ENCODE measurements around the gene EMC9. TPM values are rescaled to one million over a fixed set of nuclear protein-coding genes. Genes with fewer than 3 reads are reported as not detected.

EMC9 gene
- total and polyA plus RNA-seq, 2 of the 8 experiments (the other 6 are each of a cell fraction or from before 2014, with no cell fraction given): 38.4 to 47.2 TPM

- Histone ChIP-seq H2AFZ (ENCODE audit: low read length) (no peak overlapping the region), H3K9ac (replicated peaks in 1 of 4; ENCODE audit: extremely low read depth in 1 of 4, low read depth in 3 of 4, low read length in 3 of 4) (no peak overlapping the region), H3K56ac (replicated peaks; ENCODE audit: insufficient read length, low read depth, low read length) (no peak overlapping the region), H3K27me3 (replicated peaks in 1 of 4; ENCODE audit: control insufficient read depth in 3 of 4, extremely low read depth in 1 of 4, insufficient read depth in 3 of 4, low read length in 3 of 4) (no peaks in the 10 kb centered on the region), H4K8ac (ENCODE audit: extremely low read depth, insufficient read depth, low read length) (no peak overlapping the region), H4K5ac (ENCODE audit: insufficient read length, low read depth, low read length) (no peak overlapping the region), H3K23ac (ENCODE audit: insufficient read length) (no peak overlapping the region), H3K4me1 (replicated peaks in 1 of 4; ENCODE audit: control insufficient read depth in 3 of 4, insufficient read depth in 4 of 4, low read length in 3 of 4) (no peaks in the 10 kb centered on the region), H3K4me2 (ENCODE audit: insufficient read depth in 1 of 2, low read depth in 2 of 2, low read length in 2 of 2) (no peak overlapping the region), H3K23me2 (ENCODE audit: low read depth, low read length) (no peaks in the 10 kb centered on the region), H3K27ac (ENCODE audit: low read depth, low read length) (no peak overlapping the region), H2BK12ac (ENCODE audit: low read depth, low read length) (no peak overlapping the region), H4K91ac (replicated peaks; ENCODE audit: insufficient read length, low read length) (no peak overlapping the region), H2BK20ac (ENCODE audit: low read length) (no peak overlapping the region), H2BK120ac (replicated peaks; ENCODE audit: low read depth, low read length) (no peak overlapping the region), H3K79me2 (ENCODE audit: control insufficient read depth in 1 of 2, insufficient read depth in 2 of 2, low read length in 2 of 2) (no peaks in the 10 kb centered on the region), H3K14ac (ENCODE audit: insufficient read length) (no peak overlapping the region), H3K9me3 (ENCODE audit: insufficient read depth in 2 of 2, low read depth in 1 of 2, low read length in 1 of 2) (no peaks in the 10 kb centered on the region), H3K79me1 (ENCODE audit: low read depth, low read length) (0 out of 2 replicates have a peak, but pooled peaks cover 2% of the 10 kb centered on the region), H2BK15ac (ENCODE audit: low read length) (no peak overlapping the region), H4K20me1 (replicated peaks in 1 of 2; ENCODE audit: control insufficient read depth in 1 of 2, insufficient read depth in 2 of 2, low read length in 2 of 2) (peaks cover 2 to 15% of the 10 kb centered on the region in 2 experiments), H2AK5ac (ENCODE audit: low read depth, low read length) (no peak overlapping the region), H3K18ac (ENCODE audit: extremely low read depth, low read length) (no peak overlapping the region), H2BK5ac (ENCODE audit: low read depth, low read length) (no peak overlapping the region), H3K36me3 (ENCODE audit: control insufficient read depth in 2 of 4, insufficient read depth in 4 of 4, low read length in 3 of 4) (peaks cover 14 to 49% (median 41%) of the 10 kb centered on the region in 4 experiments), H3K4ac (replicated peaks; ENCODE audit: insufficient read length, low read depth, low read length) (no peak overlapping the region), H3K4me3 (ENCODE audit: extremely low read depth in 1 of 4, insufficient read depth in 2 of 4, low read depth in 3 of 4, low read length in 4 of 4) (no peak overlapping the region)
- ChIA-PET POLR2A (ENCODE audit: partially characterized antibody) (interaction anchor here (0.6 to 10.7 kb wide), 20 partner anchors 9 to 575 kb away, joined by 3 to 158 read pairs (median 4); partner anchors contain the start of genes CHMP4A, IPO4, IRF9 and LTB4R2), CTCF (ENCODE audit: partially characterized antibody) (interaction anchor here (1.1 kb wide), 2 partner anchors 18 to 64 kb away, joined by 3 to 4 read pairs; partner anchors contain the start of gene IRF9)
- no peak for DNase-seq (ENCODE audit: low read depth in 1 of 2, low spot score in 2 of 2)
- no peak for FAIRE-seq
- WGBS, 2 experiments (ENCODE audit: extremely low coverage in 1 of 2, insufficient coverage in 1 of 2, insufficient read length in 1 of 2, insufficient replicate concordance in 2 of 2, low coverage in 1 of 2, low lambda C conversion rate in 2 of 2, missing lambda C conversion rate in 1 of 2): 84% methylated on average over 12 of the region's 12 CpGs; no CpG with 5 or more reads in 1 of the 2 experiments
- TF ChIP-seq EP300 (IDR thresholded peaks at IDR 0.05; ENCODE audit: borderline replicate concordance in 1 of 2, low read depth in 2 of 2, low read length in 2 of 2) (no peak), POU5F1 (IDR thresholded peaks at IDR 0.05; ENCODE audit: low read depth, low read length) (no peak), GABPA (IDR thresholded peaks at IDR 0.05; ENCODE audit: borderline replicate concordance, insufficient read depth, low read length) (no peak), CHD1 (IDR thresholded peaks at IDR 0.05; ENCODE audit: low read depth, low read length) (no peak), POLR2A (IDR thresholded peaks at IDR 0.05; ENCODE audit: control extremely low read depth in 1 of 2, low read depth in 2 of 2, low read length in 2 of 2) (no peak; a peak in 1 of 3 replicates), BRCA1 (IDR thresholded peaks at IDR 0.05; ENCODE audit: low read depth, low read length) (no peak), USF2 (IDR thresholded peaks at IDR 0.05; ENCODE audit: low read length) (no peak)
- TF ChIP-seq, protein P1, sequence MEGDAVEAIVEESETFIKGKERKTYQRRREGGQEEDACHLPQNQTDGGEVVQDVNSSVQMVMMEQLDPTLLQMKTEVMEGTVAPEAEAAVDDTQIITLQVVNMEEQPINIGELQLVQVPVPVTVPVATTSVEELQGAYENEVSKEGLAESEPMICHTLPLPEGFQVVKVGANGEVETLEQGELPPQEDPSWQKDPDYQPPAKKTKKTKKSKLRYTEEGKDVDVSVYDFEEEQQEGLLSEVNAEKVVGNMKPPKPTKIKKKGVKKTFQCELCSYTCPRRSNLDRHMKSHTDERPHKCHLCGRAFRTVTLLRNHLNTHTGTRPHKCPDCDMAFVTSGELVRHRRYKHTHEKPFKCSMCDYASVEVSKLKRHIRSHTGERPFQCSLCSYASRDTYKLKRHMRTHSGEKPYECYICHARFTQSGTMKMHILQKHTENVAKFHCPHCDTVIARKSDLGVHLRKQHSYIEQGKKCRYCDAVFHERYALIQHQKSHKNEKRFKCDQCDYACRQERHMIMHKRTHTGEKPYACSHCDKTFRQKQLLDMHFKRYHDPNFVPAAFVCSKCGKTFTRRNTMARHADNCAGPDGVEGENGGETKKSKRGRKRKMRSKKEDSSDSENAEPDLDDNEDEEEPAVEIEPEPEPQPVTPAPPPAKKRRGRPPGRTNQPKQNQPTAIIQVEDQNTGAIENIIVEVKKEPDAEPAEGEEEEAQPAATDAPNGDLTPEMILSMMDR (IDR thresholded peaks at IDR 0.05; ENCODE audit: control extremely low read depth in 1 of 3, insufficient read depth in 1 of 3, low read depth in 1 of 3, low read length in 3 of 3): no peak
Measured at GRCh38 chr14:24178399-24179178, 37.2 kb upstream of the EMC9 start.

Measured in H1 (cell line).